Measurements from ENCODE around the gene DCHS1.

Gene DCHS1

GRCh38 chr11:6615882-6616585 is 39.6 kb downstream of the DCHS1 start:
- DNase-seq (ENCODE audit: insufficient read length, low spot score) (no peak), FAIRE-seq (no peak)

GRCh38 chr11:6615046-6615445 is 40.6 kb downstream of the DCHS1 start:
- no peak for DNase-seq (ENCODE audit: insufficient read length, low spot score)
- FAIRE-seq = no peak

- DNase-seq (ENCODE audit: insufficient read length, low spot score) = no peak
- FAIRE-seq = no peak
Observed at GRCh38 chr11:6614446-6614845, 41.2 kb downstream of the DCHS1 start.

- no peak for FAIRE-seq
- DNase-seq (ENCODE audit: insufficient read length, low spot score) = no peak
Observed at GRCh38 chr11:6613496-6613895, 42.1 kb downstream of the DCHS1 start.

- FAIRE-seq (peak; percentile 95), DNase-seq (ENCODE audit: insufficient read length, low spot score) (peak; percentile 78)
Observed at GRCh38 chr11:6612213-6613041, 43.2 kb downstream of the DCHS1 start, which contains the start of gene TAF10. Gene TAF10 (minus strand): TSS chr11:6612216. CDS start chr11:6612189, 27 bp downstream.

- FAIRE-seq (no peak), DNase-seq (ENCODE audit: insufficient read length, low spot score) (no peak)
Observed at GRCh38 chr11:6611963-6612212, 43.7 kb downstream of the DCHS1 start.

- FAIRE-seq (no peak), DNase-seq (ENCODE audit: insufficient read length, low spot score) (no peak)
Observed at GRCh38 chr11:6611092-6611962, 44.3 kb downstream of the DCHS1 start.

- DNase-seq (ENCODE audit: insufficient read length, low spot score) = no peak
- no peak for FAIRE-seq
Observed at GRCh38 chr11:6610591-6610990, 45.0 kb downstream of the DCHS1 start.

GRCh38 chr11:6609502-6610015 is 46.0 kb downstream of the DCHS1 start:
- no peak for FAIRE-seq
- DNase-seq (ENCODE audit: insufficient read length, low spot score) = no peak

- FAIRE-seq (no peak), DNase-seq (ENCODE audit: insufficient read length, low spot score) (no peak)
Observed at GRCh38 chr11:6608726-6609501, 46.7 kb downstream of the DCHS1 start.

GRCh38 chr11:6608011-6608410 is 47.6 kb downstream of the DCHS1 start:
- FAIRE-seq (no peak), DNase-seq (ENCODE audit: insufficient read length, low spot score) (no peak)

GRCh38 chr11:6607190-6607795 is 48.3 kb downstream of the DCHS1 start:
- FAIRE-seq (no peak), DNase-seq (ENCODE audit: insufficient read length, low spot score) (no peak)

GRCh38 chr11:6606471-6607189 is 49.0 kb downstream of the DCHS1 start:
- DNase-seq (ENCODE audit: insufficient read length, low spot score) = peak; percentile 63
- FAIRE-seq = peak; percentile 83

- FAIRE-seq (no peak), DNase-seq (ENCODE audit: insufficient read length, low spot score) (no peak)
Observed at GRCh38 chr11:6604790-6605189, 50.8 kb downstream of the DCHS1 start.

GRCh38 chr11:6604081-6604626 is 51.5 kb downstream of the DCHS1 start:
- FAIRE-seq (no peak), DNase-seq (ENCODE audit: insufficient read length, low spot score) (peak; percentile 60)

GRCh38 chr11:6603287-6604080 is 52.1 kb downstream of the DCHS1 start, which contains the start of the genes ILK and RRP8:
Gene ILK (plus strand): TSS chr11:6603774. CDS start chr11:6604272, 498 bp downstream.
Gene RRP8 (minus strand): TSS chr11:6603616. CDS start chr11:6603502, 114 bp downstream.
- FAIRE-seq = peak; percentile 93

GRCh38 chr11:6602096-6602940 is 53.3 kb downstream of the DCHS1 start:
- peak; percentile 68 for FAIRE-seq
- no peak for DNase-seq (ENCODE audit: insufficient read length, low spot score)

More at GRCh38 chr11:6603287-6604080, 52.1 kb downstream of the DCHS1 start, which contains the start of the genes ILK and RRP8:
- peak; percentile 80 for DNase-seq (ENCODE audit: insufficient read length, low spot score)
